Psoas muscle (tissue), 8 donors: ENCODE measurements around the gene PCP4L1. TPM values are rescaled to one million over a fixed set of nuclear protein-coding genes. Genes with fewer than 3 reads are reported as not detected.
"Not testable (repeated sequence)": the region's sequence is repeated elsewhere in the genome, so short reads cannot be mapped to it uniquely, and the experiment has no call there.

ENCODE experiments used
- ATAC-seq, 4 donors: fragments of 200-7000 bp; cut with Tn5 transposase; one replicate each; pipeline ENCODE4 v1.9.1; 2020; ENCODE audit warnings: moderate library complexity in 3 of 4, mild to moderate bottlenecking in 2 of 4
- DNase-seq, 2 donors: peaks; one replicate each; pipeline ENCODE4 v3.0.0-alpha.2; 2020
- H3K27ac ChIP-seq: fragments of 200-600 bp; one replicate; pipeline ENCODE4 v1.8.0; 2022
- H3K27me3 ChIP-seq, 3 donors: fragments of 200-600 bp in 1 of 3; one replicate each; pipeline versions ENCODE4 v1.6.1 to v1.8.0; 2013 to 2022; ENCODE audit warnings: low read length in 2 of 3, mild to moderate bottlenecking in 2 of 3, moderate library complexity in 1 of 3; ENCODE audit not compliant: insufficient read depth in 3 of 3
- H3K36me3 ChIP-seq, 2 donors: fragments of 200-600 bp in 1 of 2; one replicate each; pipeline versions ENCODE4 v1.6.1 to v1.8.0; 2013 to 2022; ENCODE audit warnings: low read depth in 1 of 2, mild to moderate bottlenecking in 1 of 2, moderate library complexity in 1 of 2; ENCODE audit not compliant: insufficient read depth in 1 of 2
- H3K4me1 ChIP-seq: fragments of 200-600 bp; one replicate; pipeline ENCODE4 v1.8.0; 2022
- H3K4me3 ChIP-seq: fragments of 200-600 bp; one replicate; pipeline ENCODE4 v1.8.0; 2022; ENCODE audit warnings: mild to moderate bottlenecking
- H3K9me3 ChIP-seq: fragments of 200-600 bp; one replicate; pipeline ENCODE4 v1.8.0; 2022
- WGBS, 3 donors: extraction: QIAGEN DNeasy Blood & Tissue Kit; methylation state at CpG; one replicate each; pipeline versions ENCODE4 v1.1.6 to v1.1.7; 2013; 5-methylcytosine and 5-hydroxymethylcytosine counted together
- intact Hi-C, 2 donors: fragments of 100-400 bp; cut with DNase I; formaldehyde crosslinking; loops; one replicate each; pipeline versions ENCODE4 v1.11.0 to v1.14.2; 2022
- polyA plus RNA-seq, 3 donors: library from polyadenylated mRNA; stranded (reverse); fragments of 200-250 nt; gene quantifications; one replicate each; pipeline ENCODE4 v1.2.3, GENCODE V29; 2013
- total RNA-seq, 4 donors: library from RNA; stranded (reverse); fragmentation: NEBNext Ultra II Directional in 2 of 4; extraction: Animal tissue kit (Norgen Biotek cat#: 25700) in 2 of 4; gene quantifications; one replicate each; pipeline versions ENCODE4 v1.2.1 to v1.2.4, GENCODE V29; 2021 to 2023
- TF ChIP-seq, protein P1 (sequence below): fragments of 200-600 bp; IDR thresholded peaks from one replicate; pipeline ENCODE4 v1.8.0; 2022; ENCODE audit warnings: antibody characterized with exemption
- donor health status: healthy with polysubstance abuse.
- donor health status: DM: no; HTN: no; CAD: no; lungs with moderate emphysema.
- donor health status: Bipolar disorder and iron deficiency.
- donor health status: healthy.
- donor health status: DM: yes; HTN: yes; CAD: no.
- donor health status: DM: no; HTN: no; CAD: no.
- donor health status: DM: no; HTN: no; CAD: no.
- donor health status: DM: yes; HTN: yes; CAD: no.

The PCP4L1 gene
- total and polyA plus RNA-seq, 7 donors = 0.21 to 0.45 (median 0.26) TPM; not detected in 3

DNA sequence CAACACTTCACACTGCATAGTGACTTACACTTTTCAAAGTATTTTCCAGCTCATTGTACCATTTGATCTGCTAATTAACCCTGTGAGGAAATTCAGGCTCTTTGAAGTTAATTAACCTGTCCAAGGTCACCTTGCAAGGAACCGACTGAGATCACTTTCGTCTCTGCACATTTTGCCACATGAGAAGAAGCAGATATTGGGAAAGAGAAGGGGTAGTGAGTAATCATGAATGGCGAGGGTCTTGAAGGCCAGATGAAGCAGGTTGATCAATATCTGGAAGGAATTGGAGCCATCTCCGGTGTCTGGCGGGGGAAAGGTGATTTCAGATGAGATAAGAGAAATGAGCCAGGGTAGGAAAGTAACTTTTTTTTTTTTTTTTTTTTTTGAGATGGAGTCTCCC is 38.5 kb upstream of the PCP4L1 start:
- intact Hi-C loops = no loop called here
- Histone ChIP-seq H3K9me3 (no peaks in the 10 kb centered on the region), H3K27ac (no peak overlapping the region), H3K27me3 (no peaks in the 10 kb centered on the region), H3K4me3 (no peak overlapping the region), H3K4me1 (peaks cover under 1% of the 10 kb centered on the region), H3K36me3 (peaks cover 0 to 4% of the 10 kb centered on the region in 2 donors)
- TF ChIP-seq, protein P1, sequence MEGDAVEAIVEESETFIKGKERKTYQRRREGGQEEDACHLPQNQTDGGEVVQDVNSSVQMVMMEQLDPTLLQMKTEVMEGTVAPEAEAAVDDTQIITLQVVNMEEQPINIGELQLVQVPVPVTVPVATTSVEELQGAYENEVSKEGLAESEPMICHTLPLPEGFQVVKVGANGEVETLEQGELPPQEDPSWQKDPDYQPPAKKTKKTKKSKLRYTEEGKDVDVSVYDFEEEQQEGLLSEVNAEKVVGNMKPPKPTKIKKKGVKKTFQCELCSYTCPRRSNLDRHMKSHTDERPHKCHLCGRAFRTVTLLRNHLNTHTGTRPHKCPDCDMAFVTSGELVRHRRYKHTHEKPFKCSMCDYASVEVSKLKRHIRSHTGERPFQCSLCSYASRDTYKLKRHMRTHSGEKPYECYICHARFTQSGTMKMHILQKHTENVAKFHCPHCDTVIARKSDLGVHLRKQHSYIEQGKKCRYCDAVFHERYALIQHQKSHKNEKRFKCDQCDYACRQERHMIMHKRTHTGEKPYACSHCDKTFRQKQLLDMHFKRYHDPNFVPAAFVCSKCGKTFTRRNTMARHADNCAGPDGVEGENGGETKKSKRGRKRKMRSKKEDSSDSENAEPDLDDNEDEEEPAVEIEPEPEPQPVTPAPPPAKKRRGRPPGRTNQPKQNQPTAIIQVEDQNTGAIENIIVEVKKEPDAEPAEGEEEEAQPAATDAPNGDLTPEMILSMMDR = no peak
- ATAC-seq = no peak
- 84 to 85% (median 84%) methylated on average over 5 of the region's 5 CpGs for WGBS, 3 donors
- no peak for DNase-seq

DNA sequence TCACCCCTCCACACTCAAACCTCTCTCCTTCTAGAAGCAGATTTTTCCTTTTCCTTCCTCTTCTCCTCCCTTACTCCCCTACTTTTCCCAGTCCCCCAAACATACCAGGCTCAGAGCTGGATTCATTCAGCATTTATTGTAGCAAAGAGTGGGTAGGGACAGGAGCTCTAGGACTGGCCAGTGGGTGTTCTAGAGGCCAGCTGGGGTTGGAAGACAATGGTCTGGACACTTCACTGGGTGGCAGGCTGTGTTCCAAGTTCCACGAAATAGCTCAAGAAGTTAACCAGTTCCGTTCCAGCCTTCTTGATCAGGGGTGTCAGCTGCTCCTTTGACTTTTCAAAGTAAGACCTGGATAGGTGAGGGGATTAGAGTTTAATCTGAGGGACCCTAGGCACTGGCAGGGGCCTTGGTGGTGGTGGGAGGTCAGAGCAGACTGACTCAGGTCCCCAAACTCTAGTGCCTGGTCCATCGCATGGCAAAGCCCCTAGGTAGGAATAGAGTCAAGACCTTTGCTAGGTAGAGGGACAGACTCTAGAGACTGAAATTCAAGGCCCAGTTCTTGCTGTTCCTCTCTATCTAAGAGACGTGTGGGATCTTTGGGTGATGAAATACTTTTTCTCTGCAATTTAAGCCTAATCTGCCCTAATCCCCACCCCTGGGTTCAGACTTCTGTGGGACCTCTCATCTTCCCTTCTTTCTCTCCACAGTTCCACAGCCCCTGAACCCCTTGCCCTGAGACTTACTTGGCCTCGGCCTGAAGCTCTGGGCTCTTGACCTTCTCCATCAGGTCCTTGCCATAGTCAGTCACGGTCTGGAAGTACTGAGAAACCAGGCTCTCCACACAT is 36.1 kb upstream of the PCP4L1 start:
- no peaks in the 10 kb centered on the region for H3K27me3 ChIP-seq
- 62 to 77% (median 72%) methylated on average over 6 of the region's 6 CpGs for WGBS, 3 donors
- H3K4me3 ChIP-seq = no peak overlapping the region
- peaks cover 12% of the 10 kb centered on the region for H3K4me1 ChIP-seq
- H3K27ac ChIP-seq = no peak overlapping the region
- intact Hi-C loops = no loop called here
- no peak for ATAC-seq
- TF ChIP-seq, protein P1 = no peak
- H3K36me3 ChIP-seq = no peaks in the 10 kb centered on the region
- no peaks in the 10 kb centered on the region for H3K9me3 ChIP-seq
- DNase-seq = no peak

DNA sequence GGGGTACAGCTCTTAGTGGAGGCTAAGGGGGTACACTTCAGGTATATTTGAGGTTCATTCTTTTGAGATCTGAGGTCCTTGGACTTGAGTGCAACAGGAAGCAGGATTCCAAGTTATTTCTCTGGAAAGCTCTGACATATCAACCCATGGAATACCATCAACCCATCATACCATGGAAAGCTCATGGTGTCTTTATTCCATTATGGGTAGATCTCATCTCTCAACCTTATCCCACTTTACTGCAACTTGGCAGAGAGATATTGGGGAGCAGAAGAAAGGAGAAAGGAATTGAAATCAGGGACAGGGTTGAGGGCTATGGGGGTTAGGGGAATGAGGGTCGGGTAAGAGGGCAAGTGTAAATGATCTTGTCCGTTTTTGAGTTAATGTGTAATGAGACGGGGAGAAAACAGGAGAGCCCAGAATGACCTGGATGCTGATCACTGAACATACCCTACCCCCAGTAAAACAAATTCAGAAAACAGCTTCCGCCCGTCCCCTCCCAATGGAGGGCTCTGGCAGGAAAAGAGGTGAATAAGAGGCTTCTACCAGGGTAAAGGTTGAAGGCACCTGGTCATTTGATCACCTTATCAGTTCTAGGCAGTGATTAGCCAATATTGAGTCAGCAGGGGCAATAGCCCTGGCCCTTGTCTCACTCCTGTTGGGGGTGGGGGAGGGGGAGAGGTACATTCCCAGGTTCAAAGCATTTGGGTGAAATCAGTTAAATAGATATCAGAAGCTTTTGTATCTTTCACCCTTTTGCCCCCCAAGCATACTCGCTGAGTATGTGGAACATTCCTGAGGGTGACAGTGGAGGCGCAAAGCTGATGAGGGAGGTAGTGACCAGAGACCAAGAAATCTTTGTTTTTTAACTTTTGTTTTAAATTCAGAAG is 34.5 kb upstream of the PCP4L1 start:
- intact Hi-C loops = no loop called here
- H3K27me3 ChIP-seq = no peaks in the 10 kb centered on the region
- ATAC-seq = no peak
- TF ChIP-seq, protein P1 = no peak
- no peak overlapping the region for H3K4me3 ChIP-seq
- DNase-seq = no peak
- 90 to 95% (median 95%) methylated on average over 7 of the region's 7 CpGs for WGBS, 3 donors
- no peak overlapping the region for H3K27ac ChIP-seq
- H3K36me3 ChIP-seq = peaks cover 5 to 13% of the 10 kb centered on the region in 2 donors
- no peaks in the 10 kb centered on the region for H3K9me3 ChIP-seq
- peaks cover 12% of the 10 kb centered on the region for H3K4me1 ChIP-seq

DNA sequence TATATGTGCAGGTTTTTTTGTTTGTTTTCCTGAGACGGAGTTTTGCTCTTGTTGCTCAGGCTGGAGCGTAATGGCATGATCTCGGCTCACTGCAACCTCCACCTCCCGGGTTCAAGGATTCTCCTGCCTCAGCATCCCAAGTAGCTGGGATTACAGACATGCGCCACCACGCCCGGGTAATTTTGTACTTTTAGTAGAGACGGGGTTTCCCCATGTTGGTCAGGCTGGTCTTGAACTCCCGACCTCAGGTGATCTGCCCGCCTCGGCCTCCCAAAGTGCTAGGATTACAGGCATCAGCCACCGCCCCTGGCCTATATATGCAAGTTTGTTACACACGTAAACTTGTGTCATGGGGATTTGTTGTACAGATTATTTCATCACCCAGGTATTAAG is 33.9 kb upstream of the PCP4L1 start:
- WGBS, 3 donors = 83 to 88% (median 85%) methylated on average over 11 to 13 of the region's 13 CpGs
- H3K4me3 ChIP-seq, ATAC-seq, H3K27me3 ChIP-seq, H3K9me3 ChIP-seq, DNase-seq: not testable (repeated sequence)
- Histone ChIP-seq H3K27ac (peak overlapping the region; percentile 61), H3K36me3 (peaks cover 5 to 20% of the 10 kb centered on the region in 2 donors), H3K4me1 (peaks cover 12% of the 10 kb centered on the region)
- intact Hi-C loops = loop anchor here (5.0 kb wide), 3 partner anchors 68 to 158 kb away; partner anchors contain the start of gene SDHC (in 1 of the 2)

DNA sequence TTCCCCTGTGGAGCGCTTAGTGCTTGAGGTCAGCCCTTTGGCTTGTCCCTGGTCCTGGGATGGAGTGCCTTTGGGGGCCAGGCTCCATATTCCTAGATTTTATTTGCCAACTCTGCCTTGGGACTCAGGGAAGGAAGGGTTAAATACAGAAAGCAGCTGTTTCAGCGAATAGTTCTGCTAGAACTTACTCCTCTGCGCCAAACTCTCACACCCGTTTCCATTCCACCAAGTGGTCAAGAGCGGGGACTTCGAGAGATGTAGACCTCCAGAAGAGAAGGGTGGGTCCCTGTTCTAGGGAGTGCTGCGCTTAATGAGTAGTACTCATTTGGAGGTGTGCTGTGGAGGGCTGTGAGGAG is 33.4 kb upstream of the PCP4L1 start:
- Histone ChIP-seq H3K27me3 (no peaks in the 10 kb centered on the region), H3K36me3 (peaks cover 7 to 24% of the 10 kb centered on the region in 2 donors), H3K9me3 (no peaks in the 10 kb centered on the region), H3K4me1 (peaks cover 12% of the 10 kb centered on the region), H3K27ac (peak overlapping the region; percentile 61), H3K4me3 (peak overlapping the region; percentile 36)
- TF ChIP-seq, protein P1 = no peak
- WGBS, 3 donors = 40 to 57% (median 43%) methylated on average over 7 of the region's 7 CpGs
- no peak for DNase-seq
- intact Hi-C loops = loop anchor here (5.0 kb wide), 3 partner anchors 67 to 157 kb away; partner anchors contain the start of gene SDHC (in 1 of the 2)
- no peak for ATAC-seq
